Renal cortex interstitium (tissue), 15 donors: ENCODE measurements around the gene PRDX5. TPM values are rescaled to one million over a fixed set of nuclear protein-coding genes. Genes with fewer than 3 reads are reported as not detected.

Experiments
- DNase-seq, 11 donors: peaks; one replicate each; pipeline ENCODE4 v3.0.0-alpha.2; 2013; ENCODE audit warnings: low read depth in 9 of 11, low spot score in 4 of 11; ENCODE audit errors: extremely low read depth in 1 of 11
- long read RNA-seq, 16 experiments: transcript quantifications; one replicate each; lab custom pipeline, GENCODE V29; 2026
- polyA plus RNA-seq, 3 donors: library from polyadenylated mRNA; unstranded; fragments of 120-200 nt; gene quantifications; one replicate each; pipeline ENCODE4 v1.2.1, GENCODE V29; 2013; ENCODE audit not compliant: insufficient read length in 3 of 3

Gene PRDX5
- 100 to 1,000 TPM; 161 to 233 (median 207) TPM for polyA plus RNA-seq
- long read RNA-seq, donor 1, transcript PRDX5-202 (4 exons, 463 nt): minor isoform, 5 of 175 reads
- long read RNA-seq, donor 1, transcript PRDX5-201 (6 exons, 893 nt): major isoform, 109 of 175 reads
- long read RNA-seq, donor 1, partial matches to known transcripts: 44 of 175 reads
- long read RNA-seq, donor 1, other reads (novel, unspliced or antisense): 13 of 175 reads
- long read RNA-seq, donor 2, transcript PRDX5-203 (5 exons, 596 nt): minor isoform, 5 of 240 reads
- long read RNA-seq, donor 2, transcript PRDX5-201 (6 exons, 893 nt): major isoform, 131 of 240 reads
- long read RNA-seq, donor 2, transcript PRDX5-202 (4 exons, 463 nt): minor isoform, 5 of 240 reads
- long read RNA-seq, donor 2, partial matches to known transcripts: 90 of 240 reads
- long read RNA-seq, donor 2, other reads (novel, unspliced or antisense): 9 of 240 reads
- long read RNA-seq, donor 3, transcript PRDX5-203 (5 exons, 596 nt): minor isoform, 6 of 284 reads
- long read RNA-seq, donor 3, transcript PRDX5-202 (4 exons, 463 nt): minor isoform, 11 of 284 reads
- long read RNA-seq, donor 3, transcript PRDX5-201 (6 exons, 893 nt): major isoform, 177 of 284 reads
- long read RNA-seq, donor 3, partial matches to known transcripts: 75 of 284 reads
- long read RNA-seq, donor 3, other reads (novel, unspliced or antisense): 15 of 284 reads
- long read RNA-seq, donor 4, transcript PRDX5-201 (6 exons, 893 nt): major isoform, 129 of 237 reads
- long read RNA-seq, donor 4, partial matches to known transcripts: 92 of 237 reads
- long read RNA-seq, donor 4, other reads (novel, unspliced or antisense): 11 of 237 reads
- long read RNA-seq, donor 5: 0 reads
- long read RNA-seq, donor 6, transcript PRDX5-202 (4 exons, 463 nt): minor isoform, 6 of 196 reads
- long read RNA-seq, donor 6, transcript PRDX5-201 (6 exons, 893 nt): major isoform, 122 of 196 reads
- long read RNA-seq, donor 6, partial matches to known transcripts: 60 of 196 reads
- long read RNA-seq, donor 6, other reads (novel, unspliced or antisense): 5 of 196 reads
- long read RNA-seq, donor 7, transcript PRDX5-202 (4 exons, 463 nt): minor isoform, 12 of 257 reads
- long read RNA-seq, donor 7, transcript PRDX5-201 (6 exons, 893 nt): major isoform, 143 of 257 reads
- long read RNA-seq, donor 7, partial matches to known transcripts: 88 of 257 reads
- long read RNA-seq, donor 7, other reads (novel, unspliced or antisense): 11 of 257 reads
- long read RNA-seq, donor 8, transcript PRDX5-201 (6 exons, 893 nt): major isoform, 250 of 413 reads
- long read RNA-seq, donor 8, transcript PRDX5-202 (4 exons, 463 nt): minor isoform, 5 of 413 reads
- long read RNA-seq, donor 8, partial matches to known transcripts: 138 of 413 reads
- long read RNA-seq, donor 8, other reads (novel, unspliced or antisense): 16 of 413 reads
- long read RNA-seq, donor 9, transcript PRDX5-202 (4 exons, 463 nt): minor isoform, 8 of 220 reads
- long read RNA-seq, donor 9, transcript PRDX5-201 (6 exons, 893 nt): major isoform, 148 of 220 reads
- long read RNA-seq, donor 9, partial matches to known transcripts: 52 of 220 reads
- long read RNA-seq, donor 9, other reads (novel, unspliced or antisense): 11 of 220 reads
- long read RNA-seq, donor 10, transcript PRDX5-202 (4 exons, 463 nt): minor isoform, 7 of 244 reads
- long read RNA-seq, donor 10, transcript PRDX5-201 (6 exons, 893 nt): major isoform, 142 of 244 reads
- long read RNA-seq, donor 10, partial matches to known transcripts: 76 of 244 reads
- long read RNA-seq, donor 10, other reads (novel, unspliced or antisense): 16 of 244 reads
- long read RNA-seq, donor 11, transcript PRDX5-201 (6 exons, 893 nt): major isoform, 99 of 174 reads
- long read RNA-seq, donor 11, transcript PRDX5-202 (4 exons, 463 nt): minor isoform, 5 of 174 reads
- long read RNA-seq, donor 11, partial matches to known transcripts: 59 of 174 reads
- long read RNA-seq, donor 11, other reads (novel, unspliced or antisense): 7 of 174 reads
- long read RNA-seq, donor 12, transcript PRDX5-201 (6 exons, 893 nt): major isoform, 74 of 112 reads
- long read RNA-seq, donor 12, partial matches to known transcripts: 30 of 112 reads
- long read RNA-seq, donor 12, other reads (novel, unspliced or antisense): 0 of 112 reads
- long read RNA-seq, donor 13: 0 reads
- long read RNA-seq, donor 14, transcript PRDX5-202 (4 exons, 463 nt): minor isoform, 6 of 194 reads
- long read RNA-seq, donor 14, transcript PRDX5-201 (6 exons, 893 nt): major isoform, 135 of 194 reads
- long read RNA-seq, donor 14, partial matches to known transcripts: 34 of 194 reads
- long read RNA-seq, donor 14, other reads (novel, unspliced or antisense): 15 of 194 reads
- long read RNA-seq, donor 15, transcript PRDX5-201 (6 exons, 893 nt): major isoform, 54 of 87 reads
- long read RNA-seq, donor 15, partial matches to known transcripts: 24 of 87 reads
- long read RNA-seq, donor 15, other reads (novel, unspliced or antisense): 6 of 87 reads
- long read RNA-seq, donor 16, transcript PRDX5-202 (4 exons, 463 nt): minor isoform, 14 of 510 reads
- long read RNA-seq, donor 16, transcript PRDX5-203 (5 exons, 596 nt): minor isoform, 5 of 510 reads
- long read RNA-seq, donor 16, transcript PRDX5-201 (6 exons, 893 nt): major isoform, 317 of 510 reads
- long read RNA-seq, donor 16, partial matches to known transcripts: 129 of 510 reads
- long read RNA-seq, donor 16, other reads (novel, unspliced or antisense): 45 of 510 reads

GRCh38 chr11:64317961-64318765 lies at the start of gene PRDX5:
Gene PRDX5 (plus strand): TSS chr11:64318121. CDS start chr11:64318216, 95 bp downstream.
- DNase-seq: peak; percentile 87 to 95 (median 93)

GRCh38 chr11:64268893-64269539 lies 48.9 kb upstream of the PRDX5 start:
- no peak for DNase-seq

- DNase-seq: peak; percentile 95 to 100 (median 99)
Observed at GRCh38 chr11:64269540-64270220, 48.2 kb upstream of the PRDX5 start.

- DNase-seq: no peak
Observed at GRCh38 chr11:64275031-64275800, 42.7 kb upstream of the PRDX5 start.

GRCh38 chr11:64275841-64276240 lies 42.1 kb upstream of the PRDX5 start:
- DNase-seq: no peak

GRCh38 chr11:64276653-64277431 lies 41.1 kb upstream of the PRDX5 start:
- no peak for DNase-seq

GRCh38 chr11:64278576-64279190 lies 39.2 kb upstream of the PRDX5 start:
- no peak for DNase-seq

GRCh38 chr11:64281957-64282770 lies 35.8 kb upstream of the PRDX5 start:
- no peak for DNase-seq

- DNase-seq: no peak
Observed at GRCh38 chr11:64283092-64283491, 34.8 kb upstream of the PRDX5 start.

GRCh38 chr11:64284048-64284961 lies 33.6 kb upstream of the PRDX5 start, which contains the start of gene BAD:
Gene BAD (minus strand): TSS chr11:64284665. CDS start chr11:64284368, 297 bp downstream.
- peak in 10 of 11 donors; percentile 81 to 93 (median 89) for DNase-seq
